Panc1 (cell line): ENCODE measurements around the gene ASAP2. TPM values are rescaled to one million over a fixed set of nuclear protein-coding genes. Genes with fewer than 3 reads are reported as not detected.

ENCODE experiments used
- ATAC-seq: fragments of 200-7000 bp; cut with Tn5 transposase; 2 replicates; pipeline ENCODE4 v1.9.1; 2020; ENCODE audit warnings: mild to moderate bottlenecking, moderate library complexity
- BruUV-seq: library from RNA; stranded (reverse); fragments of 400-500 nt; replicated peaks from 2 replicates; lab custom pipeline; 2021; lab: Mats Ljungman, UMichigan
- CTCF ChIA-PET: fragments of 300-600 bp; sonication (Branson Sonifier 250); formaldehyde crosslinking; loops from one replicate; lab custom pipeline; 2022; ENCODE audit warnings: antibody characterized with exemption; lab: Charles Lee
- POLR2A ChIA-PET: fragments of 300-600 bp; sonication (Branson Sonifier 250); formaldehyde crosslinking; loops from one replicate; lab custom pipeline; 2022; ENCODE audit warnings: antibody characterized with exemption; lab: Charles Lee
- DNase-seq: peaks from one replicate; pipeline ENCODE4 v3.0.0-alpha.2; 2010; ENCODE audit warnings: low read depth, low spot score
- H3K27ac ChIP-seq: 2 replicates; pipeline ENCODE4 v1.5.1; 2011; ENCODE audit warnings: mild to moderate bottlenecking, low read length, inconsistent platforms
- H3K27me3 ChIP-seq: fragments of 200-500 bp; sonication (Bioruptor generic); 2 replicates; pipeline ENCODE4 v1.6.0; 2014; ENCODE audit warnings: low read length, inconsistent platforms; ENCODE audit not compliant: control insufficient read depth, insufficient read depth
- H3K36me3 ChIP-seq: fragments of 200-500 bp; sonication (Bioruptor generic); 2 replicates; pipeline ENCODE4 v1.5.1; 2014; ENCODE audit warnings: inconsistent platforms, mild to moderate bottlenecking, low read length, moderate library complexity; ENCODE audit not compliant: control insufficient read depth, insufficient read depth
- H3K4me1 ChIP-seq: 2 replicates; pipeline ENCODE4 v1.5.1; 2011; ENCODE audit warnings: inconsistent platforms, mild to moderate bottlenecking, low read length, moderate library complexity; ENCODE audit not compliant: control insufficient read depth, insufficient read depth
- H3K4me3 ChIP-seq, 2 experiments: 2 replicates each; pipeline ENCODE4 v1.5.1; 2011 to 2012; ENCODE audit warnings: low read depth in 2 of 2, low read length in 2 of 2, mild to moderate bottlenecking in 2 of 2, inconsistent platforms in 1 of 2, moderate library complexity in 1 of 2
- H3K9me3 ChIP-seq: fragments of 200-500 bp; sonication (Bioruptor generic); 2 replicates; pipeline ENCODE4 v1.5.1; 2014; ENCODE audit warnings: low read depth, mild to moderate bottlenecking, inconsistent platforms, low read length, moderate library complexity; ENCODE audit not compliant: control insufficient read depth, insufficient read depth
- POLR2AphosphoS5 ChIP-seq: IDR thresholded peaks from 2 replicates; pipeline ENCODE4 v1.6.1; 2012; ENCODE audit warnings: mild to moderate bottlenecking, low read depth, low read length, moderate library complexity
- REST ChIP-seq, 2 experiments: IDR thresholded peaks; 2 replicates each; pipeline ENCODE4 v1.6.1; 2011 to 2012; ENCODE audit warnings: low read depth in 2 of 2, control low read depth in 1 of 2, low read length in 1 of 2, mild to moderate bottlenecking in 1 of 2, moderate library complexity in 1 of 2; ENCODE audit not compliant: insufficient read depth in 1 of 2
- SIN3A ChIP-seq: IDR thresholded peaks from 2 replicates; pipeline ENCODE4 v1.6.1; 2012; ENCODE audit warnings: low read depth, mild to moderate bottlenecking, low read length, moderate library complexity, borderline replicate concordance; ENCODE audit not compliant: insufficient read depth
- TCF7L2 ChIP-seq: IDR thresholded peaks from 2 replicates; pipeline ENCODE4 v1.6.1; 2011; ENCODE audit warnings: mild to moderate bottlenecking, low read depth, low read length, inconsistent platforms
- in situ Hi-C: cut with HindIII; loops from 2 replicates; pipeline ENCODE4 v1.10.0; 2016; ENCODE audit warnings: low sequenced_read_pairs, low pct_unique_long_range_greater_than_20kb
- intact Hi-C: fragments of 100-400 bp; cut with micrococcal nuclease; formaldehyde crosslinking; loops from one replicate; pipeline ENCODE4 v1.10.0; 2022; ENCODE audit not compliant: unreplicated experiment
- total RNA-seq: library from RNA; stranded (reverse); gene quantifications from one replicate; pipeline ENCODE4 v1.2.1, GENCODE V29; 2021; ENCODE audit not compliant: unreplicated experiment
- TF ChIP-seq, protein P1 (sequence below): fragments of 450-650 bp; IDR thresholded peaks from 2 replicates; pipeline ENCODE4 v1.5.1; 2017; ENCODE audit warnings: mild to moderate bottlenecking

The ASAP2 gene
- total RNA-seq, 1 experiment from 2014 or later: 107 TPM

GRCh38 chr2:9309147-9309546 lies 102.5 kb downstream of the ASAP2 start:
- BruUV-seq: no TSS peak
- no peaks in the 10 kb centered on the region for H3K27me3 ChIP-seq
- intact Hi-C loops: no loop called here
- H3K27ac ChIP-seq: no peak overlapping the region; the same call in 1 of the 2 replicates
- in situ Hi-C loops: no loop called here
- ChIA-PET CTCF (no interaction called here), POLR2A (no interaction called here)
- DNase-seq (no peak), ATAC-seq (no peak)
- H3K4me3 ChIP-seq: no peak overlapping the region
- TF ChIP-seq REST (IDR thresholded peaks at IDR 0.05; ENCODE audit: insufficient read depth in 1 of 2, low read depth in 2 of 2, low read length in 1 of 2) (no peak), POLR2AphosphoS5 (no peak), SIN3A (no peak), TCF7L2 (no peak)
- TF ChIP-seq, protein P1, sequence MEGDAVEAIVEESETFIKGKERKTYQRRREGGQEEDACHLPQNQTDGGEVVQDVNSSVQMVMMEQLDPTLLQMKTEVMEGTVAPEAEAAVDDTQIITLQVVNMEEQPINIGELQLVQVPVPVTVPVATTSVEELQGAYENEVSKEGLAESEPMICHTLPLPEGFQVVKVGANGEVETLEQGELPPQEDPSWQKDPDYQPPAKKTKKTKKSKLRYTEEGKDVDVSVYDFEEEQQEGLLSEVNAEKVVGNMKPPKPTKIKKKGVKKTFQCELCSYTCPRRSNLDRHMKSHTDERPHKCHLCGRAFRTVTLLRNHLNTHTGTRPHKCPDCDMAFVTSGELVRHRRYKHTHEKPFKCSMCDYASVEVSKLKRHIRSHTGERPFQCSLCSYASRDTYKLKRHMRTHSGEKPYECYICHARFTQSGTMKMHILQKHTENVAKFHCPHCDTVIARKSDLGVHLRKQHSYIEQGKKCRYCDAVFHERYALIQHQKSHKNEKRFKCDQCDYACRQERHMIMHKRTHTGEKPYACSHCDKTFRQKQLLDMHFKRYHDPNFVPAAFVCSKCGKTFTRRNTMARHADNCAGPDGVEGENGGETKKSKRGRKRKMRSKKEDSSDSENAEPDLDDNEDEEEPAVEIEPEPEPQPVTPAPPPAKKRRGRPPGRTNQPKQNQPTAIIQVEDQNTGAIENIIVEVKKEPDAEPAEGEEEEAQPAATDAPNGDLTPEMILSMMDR: no peak
- peaks cover 33% of the 10 kb centered on the region for H3K4me1 ChIP-seq
- no peaks in the 10 kb centered on the region for H3K9me3 ChIP-seq
- H3K36me3 ChIP-seq: no peaks in the 10 kb centered on the region

- peak; percentile 56; the same call in 1 of the 2 replicates for ATAC-seq
- peak; percentile 46 for DNase-seq
- no peaks in the 10 kb centered on the region for H3K36me3 ChIP-seq
- POLR2A ChIA-PET: no interaction called here
- H3K27me3 ChIP-seq: no peaks in the 10 kb centered on the region
- in situ Hi-C loops: no loop called here
- TF ChIP-seq SIN3A (no peak), POLR2AphosphoS5 (no peak), REST (IDR thresholded peaks at IDR 0.05; ENCODE audit: insufficient read depth in 1 of 2, low read depth in 2 of 2, low read length in 1 of 2) (no peak), TCF7L2 (no peak)
- TF ChIP-seq, protein P1: no peak
- no TSS peak for BruUV-seq
- H3K4me1 ChIP-seq: peaks cover 36% of the 10 kb centered on the region
- H3K4me3 ChIP-seq: no peak overlapping the region
- peak overlapping the region; percentile 20 for H3K27ac ChIP-seq
- intact Hi-C loops: no loop called here
- H3K9me3 ChIP-seq: no peaks in the 10 kb centered on the region
- CTCF ChIA-PET: no interaction called here
These were observed 103.8 kb downstream of the ASAP2 start for GRCh38 chr2:9310377-9310776.
